Kasumi-1 (cell line): ENCODE data around the gene RABGAP1.
"Not testable (repeated sequence)": the region's sequence is repeated elsewhere in the genome, so short reads cannot be mapped to it uniquely, and the experiment has no call there.

ENCODE experiments used
- DNase-seq, 2 experiments: peaks; one replicate each; lab custom pipeline; 2025; lab: John Stamatoyannopoulos, UW

RABGAP1 gene

GRCh38 chr9:122940749-122941581, at the start of gene RABGAP1:
TSS of gene RABGAP1 (plus strand) at chr9:122941020. CDS start at chr9:122957060, 16,040 bp downstream.
- peak; percentile 94 to 96 for DNase-seq

- DNase-seq: no peak
Observed at GRCh38 chr9:122897969-122898368, 42.9 kb upstream of the RABGAP1 start.

- peak; percentile 22 to 39 for DNase-seq
Observed at GRCh38 chr9:122900791-122901190, 40.0 kb upstream of the RABGAP1 start.

GRCh38 chr9:122904466-122904822, 36.4 kb upstream of the RABGAP1 start:
- peak in 1 of 2 experiments; percentile 44 for DNase-seq

- peak; percentile 100 for DNase-seq
Observed at GRCh38 chr9:122904823-122905710, 35.8 kb upstream of the RABGAP1 start, which contains the start of gene RC3H2. TSS of gene RC3H2 (minus strand) at chr9:122905359. CDS start at chr9:122897509, 7,850 bp downstream.

- not testable (repeated sequence) for DNase-seq
Observed at GRCh38 chr9:122906122-122906521, 34.7 kb upstream of the RABGAP1 start.

- DNase-seq: peak in 1 of 2 experiments; percentile 37
Observed at GRCh38 chr9:122912671-122912963, 28.2 kb upstream of the RABGAP1 start.

- DNase-seq: peak; percentile 91
Observed at GRCh38 chr9:122912964-122913673, 27.7 kb upstream of the RABGAP1 start, which contains the start of gene ZBTB6. TSS of gene ZBTB6 (minus strand) at chr9:122913323. CDS start at chr9:122912072, 1,251 bp downstream.

- DNase-seq: no peak
Observed at GRCh38 chr9:122918310-122918709, 22.5 kb upstream of the RABGAP1 start.

GRCh38 chr9:122922713-122923112, 18.1 kb upstream of the RABGAP1 start:
- DNase-seq: no peak

- DNase-seq: no peak
Observed at GRCh38 chr9:122923947-122924346, 16.9 kb upstream of the RABGAP1 start.

- DNase-seq: no peak
Observed at GRCh38 chr9:122929796-122930354, 10.9 kb upstream of the RABGAP1 start.

GRCh38 chr9:122930541-122931225, 10.1 kb upstream of the RABGAP1 start:
- DNase-seq: peak; percentile 44

- DNase-seq: peak; percentile 94 to 95
Observed at GRCh38 chr9:122931226-122932121, 9.3 kb upstream of the RABGAP1 start, which contains the start of gene ZBTB26. TSS of gene ZBTB26 (minus strand) at chr9:122931512. CDS start at chr9:122919934, 11,578 bp downstream.

GRCh38 chr9:122936464-122936863, 4.4 kb upstream of the RABGAP1 start:
- no peak for DNase-seq

- DNase-seq: no peak
Observed at GRCh38 chr9:122936883-122937282, 3.9 kb upstream of the RABGAP1 start.

- DNase-seq: no peak
Observed at GRCh38 chr9:122939601-122940000, 1.2 kb upstream of the RABGAP1 start.

- DNase-seq: no peak
Observed at GRCh38 chr9:122940454-122940748, 419 bp upstream of the RABGAP1 start.

- DNase-seq: peak; percentile 24 to 52
Observed at GRCh38 chr9:122941582-122942234, 888 bp downstream of the RABGAP1 start.
